COLO668 (cell line): ENCODE results near the gene DTX3L.

ENCODE experiments used
- DNase-seq: peaks from one replicate; lab custom pipeline; 2025; ENCODE audit not compliant: unreplicated experiment; lab: John Stamatoyannopoulos, UW

Gene DTX3L

GRCh38 chr3:122564155-122564912, at the start of gene DTX3L, which contains the start of gene PARP9:
Gene DTX3L, plus strand, starts transcription at chr3:122564338. Its CDS starts 89 bp downstream, at chr3:122564427.
Gene PARP9, minus strand, starts transcription at chr3:122564300. Its CDS starts 4,680 bp downstream, at chr3:122559620.
- DNase-seq: peak; percentile 83

GRCh38 chr3:122515020-122515468, 49.1 kb upstream of the DTX3L start:
- no peak for DNase-seq

GRCh38 chr3:122515870-122516269, 48.3 kb upstream of the DTX3L start:
- DNase-seq: no peak

- no peak for DNase-seq
Measured at GRCh38 chr3:122516846-122517360, 47.2 kb upstream of the DTX3L start.

GRCh38 chr3:122519693-122520092, 44.4 kb upstream of the DTX3L start:
- no peak for DNase-seq

GRCh38 chr3:122520861-122521260, 43.3 kb upstream of the DTX3L start:
- peak; percentile 0 for DNase-seq

- DNase-seq: no peak
Measured at GRCh38 chr3:122523317-122523716, 40.8 kb upstream of the DTX3L start.

GRCh38 chr3:122530164-122530563, 34.0 kb upstream of the DTX3L start:
- DNase-seq: no peak

- DNase-seq: no peak
Measured at GRCh38 chr3:122533480-122533879, 30.7 kb upstream of the DTX3L start.

GRCh38 chr3:122533931-122534334, 30.2 kb upstream of the DTX3L start:
- DNase-seq: no peak

- DNase-seq: no peak
Measured at GRCh38 chr3:122535964-122536631, 28.0 kb upstream of the DTX3L start.

GRCh38 chr3:122536632-122537001, 27.5 kb upstream of the DTX3L start:
- DNase-seq: no peak

- DNase-seq: no peak
Measured at GRCh38 chr3:122538956-122539490, 25.1 kb upstream of the DTX3L start.

GRCh38 chr3:122546151-122546550, 18.0 kb upstream of the DTX3L start:
- no peak for DNase-seq

- no peak for DNase-seq
Measured at GRCh38 chr3:122548076-122548475, 16.1 kb upstream of the DTX3L start.

GRCh38 chr3:122548619-122549018, 15.5 kb upstream of the DTX3L start:
- DNase-seq: no peak

- no peak for DNase-seq
Measured at GRCh38 chr3:122553171-122553570, 11.0 kb upstream of the DTX3L start.

GRCh38 chr3:122555275-122556071, 8.7 kb upstream of the DTX3L start:
- no peak for DNase-seq

- no peak for DNase-seq
Measured at GRCh38 chr3:122557356-122557755, 6.8 kb upstream of the DTX3L start.

- DNase-seq: no peak
Measured at GRCh38 chr3:122558605-122559004, 5.5 kb upstream of the DTX3L start.

- DNase-seq: no peak
Measured at GRCh38 chr3:122559906-122560305, 4.2 kb upstream of the DTX3L start.
